ENCODE results near the gene TWF1. TPM values are rescaled to one million over a fixed set of nuclear protein-coding genes. Genes with fewer than 3 reads are reported as not detected.

TWF1 gene
- polyA plus RNA-seq, 1 donor from 2014 or later = 97.2 TPM

GRCh38 chr12:43826681-43827080 is 20.6 kb upstream of the TWF1 start:
- no peak overlapping the region for H3K4me2 ChIP-seq (ENCODE audit: low read length)
- no peaks in the 10 kb centered on the region for H3K79me2 ChIP-seq (replicated peaks; ENCODE audit: insufficient read depth, low read length)
- no peak overlapping the region for H3K27ac ChIP-seq (ENCODE audit: low read length)
- H3K27me3 ChIP-seq (ENCODE audit: insufficient read depth, low read depth, low read length) = no peaks in the 10 kb centered on the region
- no peaks in the 10 kb centered on the region for H4K20me1 ChIP-seq (ENCODE audit: insufficient read depth)
- no peaks in the 10 kb centered on the region for H3K36me3 ChIP-seq (ENCODE audit: insufficient read depth, low read length)
- H3K9me3 ChIP-seq (ENCODE audit: low read length) = no peaks in the 10 kb centered on the region
- H2AFZ ChIP-seq (ENCODE audit: low read depth, low read length) = no peak overlapping the region
- H3K4me3 ChIP-seq (ENCODE audit: low read length) = no peak overlapping the region
- H3K9ac ChIP-seq (ENCODE audit: low read length) = no peak overlapping the region
- no peaks in the 10 kb centered on the region for H3K9me2 ChIP-seq (ENCODE audit: insufficient read depth, low read length)
- no peaks in the 10 kb centered on the region for H3F3A ChIP-seq (ENCODE audit: insufficient read depth, low read length, poor library complexity, severe bottlenecking)
- TF ChIP-seq SMC3 (conservative IDR thresholded peaks at IDR 0.05; ENCODE audit: poor library complexity) (no peak), POLR2AphosphoS5 (IDR thresholded peaks at IDR 0.05) (no peak), TAF1 (IDR thresholded peaks at IDR 0.05; ENCODE audit: low read depth) (no peak), RAD21 (conservative IDR thresholded peaks at IDR 0.05) (no peak), EZH2 (IDR thresholded peaks at IDR 0.05; ENCODE audit: borderline replicate concordance, insufficient read depth, low read length, poor library complexity, severe bottlenecking) (no peak)
- TF ChIP-seq, protein P1, sequence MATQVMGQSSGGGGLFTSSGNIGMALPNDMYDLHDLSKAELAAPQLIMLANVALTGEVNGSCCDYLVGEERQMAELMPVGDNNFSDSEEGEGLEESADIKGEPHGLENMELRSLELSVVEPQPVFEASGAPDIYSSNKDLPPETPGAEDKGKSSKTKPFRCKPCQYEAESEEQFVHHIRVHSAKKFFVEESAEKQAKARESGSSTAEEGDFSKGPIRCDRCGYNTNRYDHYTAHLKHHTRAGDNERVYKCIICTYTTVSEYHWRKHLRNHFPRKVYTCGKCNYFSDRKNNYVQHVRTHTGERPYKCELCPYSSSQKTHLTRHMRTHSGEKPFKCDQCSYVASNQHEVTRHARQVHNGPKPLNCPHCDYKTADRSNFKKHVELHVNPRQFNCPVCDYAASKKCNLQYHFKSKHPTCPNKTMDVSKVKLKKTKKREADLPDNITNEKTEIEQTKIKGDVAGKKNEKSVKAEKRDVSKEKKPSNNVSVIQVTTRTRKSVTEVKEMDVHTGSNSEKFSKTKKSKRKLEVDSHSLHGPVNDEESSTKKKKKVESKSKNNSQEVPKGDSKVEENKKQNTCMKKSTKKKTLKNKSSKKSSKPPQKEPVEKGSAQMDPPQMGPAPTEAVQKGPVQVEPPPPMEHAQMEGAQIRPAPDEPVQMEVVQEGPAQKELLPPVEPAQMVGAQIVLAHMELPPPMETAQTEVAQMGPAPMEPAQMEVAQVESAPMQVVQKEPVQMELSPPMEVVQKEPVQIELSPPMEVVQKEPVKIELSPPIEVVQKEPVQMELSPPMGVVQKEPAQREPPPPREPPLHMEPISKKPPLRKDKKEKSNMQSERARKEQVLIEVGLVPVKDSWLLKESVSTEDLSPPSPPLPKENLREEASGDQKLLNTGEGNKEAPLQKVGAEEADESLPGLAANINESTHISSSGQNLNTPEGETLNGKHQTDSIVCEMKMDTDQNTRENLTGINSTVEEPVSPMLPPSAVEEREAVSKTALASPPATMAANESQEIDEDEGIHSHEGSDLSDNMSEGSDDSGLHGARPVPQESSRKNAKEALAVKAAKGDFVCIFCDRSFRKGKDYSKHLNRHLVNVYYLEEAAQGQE (IDR thresholded peaks at IDR 0.05; ENCODE audit: borderline replicate concordance) = no peak

DNA sequence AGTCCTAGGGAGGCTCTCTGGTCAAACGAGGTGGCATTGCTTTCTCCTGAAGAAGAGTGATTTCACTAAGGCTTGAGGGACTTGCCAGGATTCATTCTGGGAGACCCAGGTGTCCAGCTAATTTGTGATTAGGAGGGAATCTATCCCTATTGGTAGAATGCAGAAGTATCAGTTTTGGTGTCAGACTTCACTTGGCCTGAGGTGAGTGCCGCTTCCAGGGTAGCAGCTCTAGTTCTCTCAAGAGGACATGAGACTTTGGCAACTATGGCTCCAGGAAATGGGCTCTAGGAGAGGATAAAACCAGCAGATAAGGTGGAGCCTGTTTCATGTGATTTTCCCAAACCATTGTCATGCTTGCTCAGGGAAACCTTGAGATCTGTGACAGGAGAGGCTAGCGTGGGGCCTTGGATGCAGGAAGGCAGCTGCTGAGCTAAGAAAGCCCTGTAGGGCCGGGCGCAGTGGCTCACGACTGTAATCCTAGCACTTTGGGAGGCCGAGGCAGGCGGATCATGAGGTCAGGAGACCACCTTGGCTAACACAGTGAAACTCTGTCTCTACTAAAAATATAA is 18.2 kb upstream of the TWF1 start:
- Histone ChIP-seq H3K27ac (ENCODE audit: low read length) (no peak overlapping the region), H3K4me3 (ENCODE audit: low read length) (no peak overlapping the region), H3K79me2 (replicated peaks; ENCODE audit: insufficient read depth, low read length) (no peaks in the 10 kb centered on the region), H2AFZ (ENCODE audit: low read depth, low read length) (no peak overlapping the region), H3F3A (ENCODE audit: insufficient read depth, low read length, poor library complexity, severe bottlenecking) (no peaks in the 10 kb centered on the region), H3K9me2 (ENCODE audit: insufficient read depth, low read length) (no peaks in the 10 kb centered on the region), H4K20me1 (ENCODE audit: insufficient read depth) (no peaks in the 10 kb centered on the region), H3K4me2 (ENCODE audit: low read length) (no peak overlapping the region), H3K36me3 (ENCODE audit: insufficient read depth, low read length) (no peaks in the 10 kb centered on the region), H3K9me3 (ENCODE audit: low read length) (no peaks in the 10 kb centered on the region), H3K9ac (ENCODE audit: low read length) (no peak overlapping the region), H3K27me3 (ENCODE audit: insufficient read depth, low read depth, low read length) (no peaks in the 10 kb centered on the region)
- TF ChIP-seq SMC3 (conservative IDR thresholded peaks at IDR 0.05; ENCODE audit: poor library complexity) (no peak), EZH2 (IDR thresholded peaks at IDR 0.05; ENCODE audit: borderline replicate concordance, insufficient read depth, low read length, poor library complexity, severe bottlenecking) (no peak), TAF1 (IDR thresholded peaks at IDR 0.05; ENCODE audit: low read depth) (no peak), POLR2AphosphoS5 (IDR thresholded peaks at IDR 0.05) (no peak), MXI1 (conservative IDR thresholded peaks at IDR 0.05; ENCODE audit: poor library complexity, severe bottlenecking) (no peak)

- H3F3A ChIP-seq (ENCODE audit: insufficient read depth, low read length, poor library complexity, severe bottlenecking) = no peaks in the 10 kb centered on the region
- H3K79me2 ChIP-seq (replicated peaks; ENCODE audit: insufficient read depth, low read length) = no peaks in the 10 kb centered on the region
- no peak overlapping the region for H3K9ac ChIP-seq (ENCODE audit: low read length)
- no peak overlapping the region for H3K27ac ChIP-seq (ENCODE audit: low read length)
- H3K4me2 ChIP-seq (ENCODE audit: low read length) = no peak overlapping the region
- H2AFZ ChIP-seq (ENCODE audit: low read depth, low read length) = no peak overlapping the region
- H3K36me3 ChIP-seq (ENCODE audit: insufficient read depth, low read length) = no peaks in the 10 kb centered on the region
- no peaks in the 10 kb centered on the region for H3K9me3 ChIP-seq (ENCODE audit: low read length)
- H3K27me3 ChIP-seq (ENCODE audit: insufficient read depth, low read depth, low read length) = no peaks in the 10 kb centered on the region
- H3K9me2 ChIP-seq (ENCODE audit: insufficient read depth, low read length) = no peaks in the 10 kb centered on the region
- TF ChIP-seq MXI1 (conservative IDR thresholded peaks at IDR 0.05; ENCODE audit: poor library complexity, severe bottlenecking) (no peak), TAF1 (IDR thresholded peaks at IDR 0.05; ENCODE audit: low read depth) (no peak), EZH2 (IDR thresholded peaks at IDR 0.05; ENCODE audit: borderline replicate concordance, insufficient read depth, low read length, poor library complexity, severe bottlenecking) (no peak), POLR2AphosphoS5 (IDR thresholded peaks at IDR 0.05) (no peak), RAD21 (conservative IDR thresholded peaks at IDR 0.05) (no peak), CTCF (IDR thresholded peaks at IDR 0.05; ENCODE audit: poor library complexity, severe bottlenecking) (no peak), EP300 (conservative IDR thresholded peaks at IDR 0.05; ENCODE audit: poor library complexity, severe bottlenecking) (no peak), SMC3 (conservative IDR thresholded peaks at IDR 0.05; ENCODE audit: poor library complexity) (no peak)
- TF ChIP-seq, protein P1 (IDR thresholded peaks at IDR 0.05; ENCODE audit: borderline replicate concordance) = no peak
- no peak overlapping the region for H3K4me3 ChIP-seq (ENCODE audit: low read length)
- no peaks in the 10 kb centered on the region for H4K20me1 ChIP-seq (ENCODE audit: insufficient read depth)
These were observed 10.1 kb upstream of the TWF1 start for GRCh38 chr12:43816168-43816567.
